Heart left ventricle (tissue), 16 donors: ENCODE measurements around the gene TNNT1. TPM values are rescaled to one million over a fixed set of nuclear protein-coding genes. Genes with fewer than 3 reads are reported as not detected.

Experiments used
- ATAC-seq, 4 donors: fragments of 200-7000 bp; cut with Tn5 transposase; one replicate each; pipeline ENCODE4 v1.9.1; 2020 to 2022; ENCODE audit warnings: moderate library complexity in 4 of 4, mild to moderate bottlenecking in 3 of 4, moderate number of reproducible peaks in 1 of 4
- DNase-seq, 5 donors: peaks; one replicate each; pipeline ENCODE4 v3.0.0-alpha.2; 2020
- H3K27ac ChIP-seq, 12 donors: fragments of 200-600 bp; sonication (generic) in 4 of 12; one replicate each; pipeline versions ENCODE4 v1.5.0 to v1.8.0; 2016 to 2022; ENCODE audit warnings: mild to moderate bottlenecking in 2 of 12
- H3K27me3 ChIP-seq, 9 donors: fragments of 200-600 bp; sonication (generic) in 2 of 9; one replicate each; pipeline versions ENCODE4 v1.5.1 to v1.8.0; 2016 to 2022; ENCODE audit warnings: mild to moderate bottlenecking in 3 of 9
- H3K36me3 ChIP-seq, 9 donors: fragments of 200-600 bp; sonication (generic) in 2 of 9; one replicate each; pipeline versions ENCODE4 v1.5.0 to v1.8.0; 2018 to 2022; ENCODE audit warnings: mild to moderate bottlenecking in 2 of 9
- H3K4me1 ChIP-seq, 12 donors: fragments of 200-600 bp; sonication (generic) in 4 of 12; one replicate each; pipeline versions ENCODE4 v1.5.0 to v1.8.0; 2016 to 2022; ENCODE audit warnings: mild to moderate bottlenecking in 3 of 12
- H3K4me3 ChIP-seq, 12 donors: fragments of 200-600 bp; sonication (generic) in 4 of 12; one replicate each; pipeline versions ENCODE4 v1.5.0 to v1.8.0; 2017 to 2022; ENCODE audit warnings: mild to moderate bottlenecking in 9 of 12, moderate library complexity in 4 of 12
- H3K9me3 ChIP-seq, 12 donors: fragments of 200-600 bp; sonication (generic) in 4 of 12; one replicate each; pipeline versions ENCODE4 v1.5.0 to v1.8.0; 2016 to 2022; ENCODE audit warnings: mild to moderate bottlenecking in 1 of 12
- POLR2A ChIP-seq, 2 donors: fragments of 450-650 bp; IDR thresholded peaks; one replicate each; pipeline ENCODE4 v1.6.1; 2017; ENCODE audit warnings: antibody characterized with exemption in 2 of 2, mild to moderate bottlenecking in 2 of 2, moderate library complexity in 2 of 2
- WGBS, 4 donors: extraction: QIAGEN DNeasy Blood & Tissue Kit in 2 of 4; methylation state at CpG; one replicate each; pipeline versions ENCODE4 v1.1.5 to v1.1.7; 2013 to 2018; 5-methylcytosine and 5-hydroxymethylcytosine counted together
- intact Hi-C, 10 donors: fragments of 100-400 bp; cut with DNase I; formaldehyde crosslinking; loops; one replicate each; pipeline versions ENCODE4 v1.11.1 to v1.14.2; 2022
- polyA plus RNA-seq, 2 donors: library from polyadenylated mRNA; stranded (reverse); fragments of 200-250 nt; gene quantifications; one replicate each; pipeline ENCODE4 v1.2.3, GENCODE V29; 2013
- total RNA-seq, 9 donors: library from RNA; depleted of rRNA in 2 of 9; stranded (reverse); fragments of >200 nt in 2 of 9; fragmentation: NEBNext Ultra II Directional in 3 of 9; extraction: Animal tissue kit (Norgen Biotek cat#: 25700) in 3 of 9; gene quantifications; one replicate each; pipeline versions ENCODE4 v1.1.0 to v1.2.4, GENCODE V29; 2016 to 2023
- TF ChIP-seq, protein P1 (sequence below), 12 donors: fragments of 200-600 bp; sonication (generic) in 4 of 12; IDR thresholded peaks; one replicate each; pipeline versions ENCODE4 v1.5.0 to v1.8.0; 2018 to 2022; ENCODE audit warnings: antibody characterized with exemption in 12 of 12, mild to moderate bottlenecking in 5 of 12
- donor health status: ischemic (EF 13 %, LVEDD 7.1; RV severe dilation, severe dysfunction).
- donor health status: healthy with polysubstance abuse.
- donor health status: DM: no; HTN: yes; CAD: no.
- donor health status: DM: no; HTN: no; CAD: no.
- donor health status: ischemic (EF 25% LVEDD 6.9; RV normal size, moderate dysfunction).
- donor health status: ischemic (EF 25% LVEDD 5.7; RV mildly dilated, moderate dysfunction).
- donor health status: healthy.
- donor health status: DM: yes; HTN: yes; CAD: no.
- donor health status: ischemic (EF 35%, LVEDD 5.7; RV mildly dilated, moderate dysfunction).
- donor health status: nonischemic (EF 11% LVEDD 7.7; RV severe dilation, severe dysfunction).
- donor health status: DM: yes; HTN: yes; CAD: no.
- donor health status: PGD.
- donor health status: ischemic (EF 29% LVEDD 5.4; RV normal size, mild dysfunction).
- donor health status: nonischemic (EF 23%, LVEDD 6.1; RV moderate dilation, normal function).

Gene TNNT1
- total and polyA plus RNA-seq, 11 donors = 18.7 to 264 (median 58.6) TPM

- H3K4me3 ChIP-seq = no peak overlapping the region
- intact Hi-C loops = no loop called here
- no peaks in the 10 kb centered on the region for H3K36me3 ChIP-seq
- H3K27ac ChIP-seq = no peak overlapping the region
- H3K27me3 ChIP-seq = peaks cover 13 to 71% (median 49%) of the 10 kb centered on the region in 9 donors
- peaks cover 0 to 19% (median 13%) of the 10 kb centered on the region in 12 donors for H3K4me1 ChIP-seq
- no peak for TF ChIP-seq POLR2A (IDR thresholded peaks at IDR 0.05)
- TF ChIP-seq, protein P1, sequence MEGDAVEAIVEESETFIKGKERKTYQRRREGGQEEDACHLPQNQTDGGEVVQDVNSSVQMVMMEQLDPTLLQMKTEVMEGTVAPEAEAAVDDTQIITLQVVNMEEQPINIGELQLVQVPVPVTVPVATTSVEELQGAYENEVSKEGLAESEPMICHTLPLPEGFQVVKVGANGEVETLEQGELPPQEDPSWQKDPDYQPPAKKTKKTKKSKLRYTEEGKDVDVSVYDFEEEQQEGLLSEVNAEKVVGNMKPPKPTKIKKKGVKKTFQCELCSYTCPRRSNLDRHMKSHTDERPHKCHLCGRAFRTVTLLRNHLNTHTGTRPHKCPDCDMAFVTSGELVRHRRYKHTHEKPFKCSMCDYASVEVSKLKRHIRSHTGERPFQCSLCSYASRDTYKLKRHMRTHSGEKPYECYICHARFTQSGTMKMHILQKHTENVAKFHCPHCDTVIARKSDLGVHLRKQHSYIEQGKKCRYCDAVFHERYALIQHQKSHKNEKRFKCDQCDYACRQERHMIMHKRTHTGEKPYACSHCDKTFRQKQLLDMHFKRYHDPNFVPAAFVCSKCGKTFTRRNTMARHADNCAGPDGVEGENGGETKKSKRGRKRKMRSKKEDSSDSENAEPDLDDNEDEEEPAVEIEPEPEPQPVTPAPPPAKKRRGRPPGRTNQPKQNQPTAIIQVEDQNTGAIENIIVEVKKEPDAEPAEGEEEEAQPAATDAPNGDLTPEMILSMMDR (IDR thresholded peaks at IDR 0.05) = no peak
- WGBS, 4 donors = 72 to 81% (median 74%) methylated on average over 20 of the region's 20 CpGs
- H3K9me3 ChIP-seq = no peaks in the 10 kb centered on the region
- peak in 1 of 5 donors; percentile 7 for DNase-seq
- no peak for ATAC-seq
Measured at GRCh38 chr19:55181740-55182139, 32.7 kb upstream of the TNNT1 start.

GRCh38 chr19:55179606-55180484 is 30.8 kb upstream of the TNNT1 start, which contains the start of gene SYT5:
TSS of gene SYT5 (minus strand) at chr19:55180289. CDS start at chr19:55179041, 1,248 bp downstream.
- Histone ChIP-seq H3K4me1 (peaks cover 0 to 21% (median 13%) of the 10 kb centered on the region in 12 donors), H3K4me3 (peak within 1 kb of the TSS in 10 of 12 donors; percentile 1 to 53 (median 38)), H3K27me3 (peaks cover 29 to 90% (median 65%) of the 10 kb centered on the region in 9 donors), H3K36me3 (no peaks in the 10 kb centered on the region), H3K9me3 (no peaks in the 10 kb centered on the region), H3K27ac (no peak within 1 kb of the TSS)
- WGBS, 4 donors = 1 to 2% (median 2%) methylated on average over 47 to 68 of the region's 68 CpGs
- DNase-seq = peak in 3 of 5 donors; percentile 36 to 73 (median 43)
- intact Hi-C loops = no loop called here
- TF ChIP-seq, protein P1 (IDR thresholded peaks at IDR 0.05) = no peak
- TF ChIP-seq POLR2A (IDR thresholded peaks at IDR 0.05) = no peak
- peak; percentile 72 to 93 (median 87) for ATAC-seq

GRCh38 chr19:55178781-55179599 is 30.0 kb upstream of the TNNT1 start:
- no peaks in the 10 kb centered on the region for H3K36me3 ChIP-seq
- H3K27ac ChIP-seq = no peak overlapping the region
- TF ChIP-seq POLR2A (IDR thresholded peaks at IDR 0.05) = no peak
- TF ChIP-seq, protein P1 (IDR thresholded peaks at IDR 0.05) = no peak
- peak; percentile 25 to 77 (median 69) for ATAC-seq
- H3K4me3 ChIP-seq = peak overlapping the region in 10 of 12 donors; percentile 1 to 53 (median 38)
- WGBS, 4 donors = 4 to 6% (median 5%) methylated on average over 35 to 61 of the region's 61 CpGs
- peaks cover 35 to 99% (median 74%) of the 10 kb centered on the region in 9 donors for H3K27me3 ChIP-seq
- DNase-seq = peak; percentile 50 to 77 (median 63)
- H3K4me1 ChIP-seq = peaks cover 0 to 23% (median 13%) of the 10 kb centered on the region in 12 donors
- intact Hi-C loops = no loop called here
- H3K9me3 ChIP-seq = no peaks in the 10 kb centered on the region
